Measurements from ENCODE around the gene AFG1L.

AFG1L gene

GRCh38 chr6:108366236-108366635 lies 71.4 kb downstream of the AFG1L start:
- no peaks in the 10 kb centered on the region for H3K79me2 ChIP-seq (ENCODE audit: insufficient read depth, low read length)

GRCh38 chr6:108368431-108369030 lies 73.7 kb downstream of the AFG1L start:
- no peak overlapping the region for H2AFZ ChIP-seq (ENCODE audit: low read length)
- H3K9me3 ChIP-seq (ENCODE audit: low read length) = no peaks in the 10 kb centered on the region
- no peaks in the 10 kb centered on the region for H3K36me3 ChIP-seq (ENCODE audit: insufficient read depth, low read length)
- no peaks in the 10 kb centered on the region for H4K20me1 ChIP-seq (ENCODE audit: insufficient read depth, low read length)
- no peak overlapping the region for H3K4me2 ChIP-seq (ENCODE audit: low read length)
- no peaks in the 10 kb centered on the region for H3K27me3 ChIP-seq (ENCODE audit: insufficient read depth, low read length)
- H3F3A ChIP-seq (ENCODE audit: insufficient read depth, low read length) = no peaks in the 10 kb centered on the region
- no peak overlapping the region for H3K27ac ChIP-seq (ENCODE audit: low read depth, low read length, poor library complexity, severe bottlenecking)
- H3K79me2 ChIP-seq (ENCODE audit: insufficient read depth, low read length) = no peaks in the 10 kb centered on the region
- H3K9ac ChIP-seq (ENCODE audit: low read length) = no peak overlapping the region
- peaks cover 6% of the 10 kb centered on the region for H3K4me1 ChIP-seq (ENCODE audit: insufficient read depth, low read length, severe bottlenecking)
- no peak overlapping the region for H3K4me3 ChIP-seq (ENCODE audit: low read depth, low read length, poor library complexity, severe bottlenecking)
- no peak for TF ChIP-seq EZH2 (IDR thresholded peaks at IDR 0.05; ENCODE audit: borderline replicate concordance, low read length)
- no peak for TF ChIP-seq CTCF (IDR thresholded peaks at IDR 0.05; ENCODE audit: low read length)
- no peaks in the 10 kb centered on the region for H3K9me2 ChIP-seq (ENCODE audit: low read depth, low read length)

More at GRCh38 chr6:108366236-108366635, 71.4 kb downstream of the AFG1L start:
- TF ChIP-seq CTCF (IDR thresholded peaks at IDR 0.05; ENCODE audit: low read length) = no peak
- TF ChIP-seq EZH2 (IDR thresholded peaks at IDR 0.05; ENCODE audit: borderline replicate concordance, low read length) = no peak
- H3K9me2 ChIP-seq (ENCODE audit: low read depth, low read length) = no peaks in the 10 kb centered on the region
- H2AFZ ChIP-seq (ENCODE audit: low read length) = no peak overlapping the region
- H3K9ac ChIP-seq (ENCODE audit: low read length) = no peak overlapping the region
- H3K27me3 ChIP-seq (ENCODE audit: insufficient read depth, low read length) = no peaks in the 10 kb centered on the region
- no peaks in the 10 kb centered on the region for H3F3A ChIP-seq (ENCODE audit: insufficient read depth, low read length)
- no peak overlapping the region for H3K27ac ChIP-seq (ENCODE audit: low read depth, low read length, poor library complexity, severe bottlenecking)
- H3K9me3 ChIP-seq (ENCODE audit: low read length) = no peaks in the 10 kb centered on the region
- H3K4me2 ChIP-seq (ENCODE audit: low read length) = no peak overlapping the region
- H4K20me1 ChIP-seq (ENCODE audit: insufficient read depth, low read length) = no peaks in the 10 kb centered on the region
- H3K4me1 ChIP-seq (ENCODE audit: insufficient read depth, low read length, severe bottlenecking) = peaks cover 6% of the 10 kb centered on the region
- no peaks in the 10 kb centered on the region for H3K36me3 ChIP-seq (ENCODE audit: insufficient read depth, low read length)
- no peak overlapping the region for H3K4me3 ChIP-seq (ENCODE audit: low read depth, low read length, poor library complexity, severe bottlenecking)

- Histone ChIP-seq H4K20me1 (ENCODE audit: insufficient read depth, low read length) (no peaks in the 10 kb centered on the region), H3K79me2 (ENCODE audit: insufficient read depth, low read length) (no peaks in the 10 kb centered on the region), H3K9me2 (ENCODE audit: low read depth, low read length) (no peaks in the 10 kb centered on the region), H2AFZ (ENCODE audit: low read length) (no peak overlapping the region), H3K4me1 (ENCODE audit: insufficient read depth, low read length, severe bottlenecking) (no peaks in the 10 kb centered on the region), H3K4me2 (ENCODE audit: low read length) (no peak overlapping the region), H3K27ac (ENCODE audit: low read depth, low read length, poor library complexity, severe bottlenecking) (no peak overlapping the region), H3F3A (ENCODE audit: insufficient read depth, low read length) (no peaks in the 10 kb centered on the region), H3K9ac (ENCODE audit: low read length) (no peak overlapping the region), H3K36me3 (ENCODE audit: insufficient read depth, low read length) (no peaks in the 10 kb centered on the region), H3K27me3 (ENCODE audit: insufficient read depth, low read length) (no peaks in the 10 kb centered on the region), H3K4me3 (ENCODE audit: low read depth, low read length, poor library complexity, severe bottlenecking) (no peak overlapping the region), H3K9me3 (ENCODE audit: low read length) (no peaks in the 10 kb centered on the region)
- no peak for TF ChIP-seq EZH2 (IDR thresholded peaks at IDR 0.05; ENCODE audit: borderline replicate concordance, low read length)
- TF ChIP-seq CTCF (IDR thresholded peaks at IDR 0.05; ENCODE audit: low read length) = no peak
Measured at GRCh38 chr6:108380876-108381275, 86.0 kb downstream of the AFG1L start.

All from OCI-LY1 (cell line).